K562 (cell line): Measurements from ENCODE around the gene MAB21L4. TPM values are rescaled to one million over a fixed set of nuclear protein-coding genes. Genes with fewer than 3 reads are reported as not detected.

ENCODE experiments used
- ATAC-seq: fragments of 200-7000 bp; cut with Tn5 transposase; 3 replicates; pipeline ENCODE4 v1.9.1; 2020; ENCODE audit warnings: moderate library complexity
- BruUV-seq: library from RNA; stranded (reverse); fragments of 400-500 nt; replicated peaks from 2 replicates; lab custom pipeline; 2021; lab: Mats Ljungman, UMichigan
- CTCF ChIA-PET: fragments of 300-600 bp; formaldehyde crosslinking; extraction: SDS; loops from one replicate; lab custom pipeline; 2021; ENCODE audit warnings: low intra/inter-chr PET ratio; lab: Yijun Ruan, JAX
- POLR2A ChIA-PET: fragments of 300-600, 350-650 bp; sonication (Branson Sonifier 250); formaldehyde crosslinking; extraction: SDS; loops from one replicate; lab custom pipeline; 2021; ENCODE audit warnings: antibody characterized with exemption, inconsistent platforms; lab: Yijun Ruan, JAX
- DNase-seq, 4 experiments: peaks; one replicate each; pipeline versions ENCODE4 v3.0.0 to v3.0.0-alpha.2; 2011 to 2018; ENCODE audit warnings: low spot score in 3 of 4, mixed read lengths in 3 of 4; ENCODE audit errors: extremely low read depth in 1 of 4
- FAIRE-seq: peaks from 2 replicates; lab custom pipeline; 2011; peaks lifted over from hg19 to GRCh38; lab: Jason Lieb, UNC
- H2AFZ ChIP-seq: 2 replicates; pipeline ENCODE4 v1.6.0; 2011; ENCODE audit warnings: low read depth, low read length, control low read depth, inconsistent platforms
- H3K27ac ChIP-seq: fragments of 200-600 bp; 3 replicates; pipeline ENCODE4 v1.8.0; 2011; ENCODE audit warnings: low read depth, mild to moderate bottlenecking, control low read depth, inconsistent platforms, low read length, moderate library complexity, mixed read lengths; ENCODE audit errors: extremely low read depth
- H3K27me3 ChIP-seq, 2 experiments: fragments of 300-600 bp in 1 of 2; 2 replicates in 1 of 2; 3 replicates in 1 of 2; pipeline versions ENCODE4 v1.6.0 to v1.8.0; 2011; ENCODE audit warnings: inconsistent platforms in 2 of 2, low read length in 2 of 2, mild to moderate bottlenecking in 1 of 2, mixed read lengths in 1 of 2, moderate library complexity in 1 of 2; ENCODE audit not compliant: control insufficient read depth in 2 of 2, insufficient read depth in 2 of 2
- H3K36me3 ChIP-seq: fragments of 300-600 bp; 3 replicates; pipeline ENCODE4 v1.8.0; 2011; ENCODE audit warnings: mild to moderate bottlenecking, low read length, inconsistent platforms; ENCODE audit not compliant: control insufficient read depth, insufficient read depth
- H3K4me1 ChIP-seq, 2 experiments: fragments of 200-600 bp in 1 of 2; replicated peaks in 1 of 2; 2 replicates in 1 of 2; 3 replicates in 1 of 2; pipeline versions ENCODE4 v1.5.1 to v1.8.0; 2011; ENCODE audit warnings: inconsistent platforms in 2 of 2, low read length in 2 of 2, mild to moderate bottlenecking in 1 of 2, mixed read lengths in 1 of 2, moderate library complexity in 1 of 2; ENCODE audit not compliant: control insufficient read depth in 2 of 2, insufficient read depth in 2 of 2
- H3K4me2 ChIP-seq: 2 replicates; pipeline ENCODE4 v1.6.1; 2011; ENCODE audit warnings: low read length, control low read depth, inconsistent platforms, mixed read lengths; ENCODE audit not compliant: insufficient read depth
- H3K4me3 ChIP-seq: fragments of 200-600 bp; sonication (generic), shearing (Covaris generic); 2 replicates; pipeline ENCODE4 v1.5.1; 2016; ENCODE audit warnings: control low read depth, inconsistent platforms
- H3K79me2 ChIP-seq: fragments of 200-600 bp; 3 replicates; pipeline ENCODE4 v1.8.0; 2011; ENCODE audit warnings: low read length, inconsistent platforms; ENCODE audit not compliant: control insufficient read depth, insufficient read depth
- H3K9ac ChIP-seq, 2 experiments: 2 replicates each; pipeline versions ENCODE4 v1.6.0 to v1.6.1; 2011; ENCODE audit warnings: low read depth in 2 of 2, low read length in 2 of 2, control low read depth in 1 of 2, inconsistent platforms in 1 of 2, mild to moderate bottlenecking in 1 of 2, mixed read lengths in 1 of 2; ENCODE audit not compliant: insufficient read depth in 1 of 2
- H3K9me1 ChIP-seq: one replicate; pipeline ENCODE4 v1.6.0; 2011; ENCODE audit warnings: inconsistent platforms, mild to moderate bottlenecking, low read length, moderate library complexity; ENCODE audit not compliant: control insufficient read depth, insufficient read depth
- H3K9me3 ChIP-seq: replicated peaks from 2 replicates; pipeline ENCODE4 v1.5.1; 2011; ENCODE audit warnings: low read depth, low read length, inconsistent platforms; ENCODE audit not compliant: control insufficient read depth, insufficient read depth
- H4K20me1 ChIP-seq: replicated peaks from 2 replicates; pipeline ENCODE4 v1.6.1; 2011; ENCODE audit warnings: low read length, inconsistent platforms, mixed read lengths; ENCODE audit not compliant: control insufficient read depth, insufficient read depth
- KDM2B ChIP-seq: fragments of 250-450 bp; sonication (Bioruptor Pico); IDR thresholded peaks from 2 replicates; pipeline ENCODE4 v1.8.0; 2021; ENCODE audit warnings: mild to moderate bottlenecking, moderate library complexity
- LEF1 ChIP-seq: fragments of 450-650 bp; IDR thresholded peaks from 2 replicates; pipeline ENCODE4 v1.6.1; 2016; ENCODE audit warnings: mild to moderate bottlenecking
- POLR2G ChIP-seq: fragments of 200-400 bp; formaldehyde crosslinking; IDR thresholded peaks from 2 replicates; pipeline ENCODE4 v1.6.1; 2017; ENCODE audit warnings: low read depth, mild to moderate bottlenecking, antibody characterized with exemption, low read length, moderate library complexity
- TOE1 ChIP-seq, 2 experiments: fragments of 450-650 bp in 1 of 2; sonication (generic) in 1 of 2; formaldehyde crosslinking in 1 of 2; IDR thresholded peaks; 2 replicates each; pipeline versions ENCODE4 v1.7.1 to v1.8.0; 2016 to 2022; ENCODE audit warnings: borderline replicate concordance in 2 of 2, mild to moderate bottlenecking in 2 of 2, antibody characterized with exemption in 1 of 2, inconsistent platforms in 1 of 2, low read depth in 1 of 2, missing genetic modification reagents in 1 of 2, moderate library complexity in 1 of 2
- WGBS: fragments of 100-300 bp; shearing (Covaris generic); methylation state at CpG from one replicate; pipeline ENCODE4 v1.1.6; 2016; ENCODE audit warnings: low coverage, mixed read lengths; ENCODE audit not compliant: insufficient coverage; ENCODE audit errors: missing lambda C conversion rate; 5-methylcytosine and 5-hydroxymethylcytosine counted together
- in situ Hi-C: fragments of 300-500 bp; cut with MboI; formaldehyde crosslinking; loops from 4 replicates; pipeline ENCODE4 v1.15.0; 2018; ENCODE audit warnings: inconsistent platforms, mixed read lengths
- intact Hi-C: fragments of 100-400 bp; cut with micrococcal nuclease; formaldehyde crosslinking; loops from 2 replicates; pipeline ENCODE4 v1.14.2; 2022
- polyA plus RNA-seq, 8 experiments: library from polyadenylated mRNA; depleted of rRNA in 4 of 8; stranded (reverse) in 5 of 8; unstranded in 3 of 8; fragments of >200 nt; fragmentation: Nextera tagmentation in 2 of 8; fragmentation: Illumina TruSeq in 1 of 8; extraction: Ambion mirVana in 2 of 8; extraction: Trizol in 1 of 8; gene quantifications; 2 replicates each; pipeline versions ENCODE4 v1.2.1 to v1.2.3, GENCODE V29; 2011 to 2014; ENCODE audit warnings: inconsistent platforms in 1 of 8, missing spikeins in 1 of 8
- total RNA-seq, 7 experiments: library from RNA; depleted of rRNA in 6 of 7; stranded (reverse); fragments of >200 nt in 6 of 7; fragmentation: Illumina TruSeq in 2 of 7; extraction: Trizol in 2 of 7; gene quantifications; 2 replicates each; pipeline versions ENCODE4 v1.2.1 to v1.2.3, GENCODE V29; 2011 to 2021; ENCODE audit warnings: low replicate concordance in 1 of 7

Gene MAB21L4
- total and polyA plus RNA-seq, 9 of the 15 experiments (the other 6 are each of a cell fraction or from before 2014, with no cell fraction given) = 0.03 TPM; not detected in 8

DNA sequence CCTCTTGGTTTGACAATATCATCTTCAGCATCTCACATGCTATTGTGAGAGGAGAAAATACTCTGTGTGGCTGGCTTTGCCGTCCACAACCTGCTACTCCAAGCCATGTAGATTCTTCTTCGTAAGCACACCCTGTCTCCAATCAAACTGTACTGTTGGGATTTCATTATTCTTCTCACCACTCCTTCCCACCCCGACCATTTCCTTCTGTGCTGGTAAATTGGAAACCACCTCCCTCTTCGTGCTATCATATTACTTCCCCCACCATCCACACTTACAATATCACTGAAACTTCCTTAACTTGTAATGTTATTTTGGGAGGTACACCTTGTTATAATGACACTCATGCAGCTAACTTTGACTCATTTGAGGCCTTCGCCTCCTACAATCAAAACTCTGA lies 30.6 kb downstream of the MAB21L4 start (continued):
- no peak for TF ChIP-seq POLR2G
- TF ChIP-seq LEF1 = no peak

DNA sequence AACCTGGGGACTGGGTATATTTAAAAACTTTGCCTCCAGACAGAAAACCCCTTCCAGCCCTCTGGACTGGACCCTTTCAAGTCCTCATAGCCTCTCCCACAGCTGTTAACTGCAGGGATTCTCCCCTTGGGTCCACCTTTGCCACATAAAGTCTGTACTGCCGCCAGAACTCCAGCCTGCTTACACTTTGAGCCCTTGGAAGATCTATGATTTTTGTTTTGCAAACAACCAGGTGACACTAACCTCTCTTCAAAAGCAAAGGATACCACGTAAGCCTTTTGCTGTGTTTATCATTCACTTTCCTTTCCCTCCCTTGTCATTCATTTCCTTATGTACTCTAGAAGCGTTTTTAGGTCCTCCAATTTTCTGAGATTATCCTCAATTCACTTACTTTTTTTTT lies 31.5 kb downstream of the MAB21L4 start:
- no peak overlapping the region for H3K27ac ChIP-seq
- ChIA-PET CTCF (no interaction called here), POLR2A (no interaction called here)
- H4K20me1 ChIP-seq = no peaks in the 10 kb centered on the region
- DNase-seq (no peak), FAIRE-seq (no peak), ATAC-seq (no peak)
- WGBS = 0% methylated on average over 2 of the region's 3 CpGs
- intact Hi-C loops (no loop called here), in situ Hi-C loops (no loop called here)
- no peak overlapping the region for H3K9ac ChIP-seq
- no peaks in the 10 kb centered on the region for H3K36me3 ChIP-seq
- no peak for TF ChIP-seq KDM2B
- no peak for TF ChIP-seq TOE1 (IDR thresholded peaks at IDR 0.05; ENCODE audit: borderline replicate concordance)
- TF ChIP-seq TOE1 (CRISPR knock-in tag; IDR thresholded peaks at IDR 0.05; ENCODE audit: borderline replicate concordance, low read depth) = no peak
- no peak overlapping the region for H3K4me2 ChIP-seq
- H3K4me3 ChIP-seq = no peak overlapping the region
- BruUV-seq = no TSS peak
- no peaks in the 10 kb centered on the region for H3K79me2 ChIP-seq
- H3K9me3 ChIP-seq = no peaks in the 10 kb centered on the region
- no peaks in the 10 kb centered on the region for H3K4me1 ChIP-seq
- no peak overlapping the region for H2AFZ ChIP-seq
- H3K9me1 ChIP-seq = no peaks in the 10 kb centered on the region
- H3K27me3 ChIP-seq = peaks cover 0 to 5% of the 10 kb centered on the region in 2 experiments; a peak in 1 of 5 replicates

DNA sequence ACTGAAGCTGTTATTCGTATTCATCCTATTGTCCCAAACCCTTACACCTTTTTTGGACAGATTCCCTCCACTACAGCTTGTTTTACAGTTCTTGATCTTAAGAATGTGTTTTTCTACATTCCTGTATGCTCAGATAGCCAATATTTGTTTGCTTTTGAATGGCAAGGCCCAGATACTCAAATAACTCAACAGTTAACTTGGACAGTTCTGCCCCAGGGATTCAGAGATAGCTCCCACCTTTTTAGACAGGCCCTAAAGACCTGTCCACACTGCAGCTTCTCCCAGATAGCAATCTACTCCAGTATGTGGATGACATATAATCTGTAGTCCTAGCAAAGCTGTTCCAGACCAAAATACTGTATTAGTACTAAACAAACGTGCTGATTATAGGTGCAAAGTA lies 34.4 kb downstream of the MAB21L4 start:
- H3K4me3 ChIP-seq = no peak overlapping the region
- WGBS = 0% methylated on average over 2 of the region's 2 CpGs
- H3K9me1 ChIP-seq = peaks cover 2% of the 10 kb centered on the region
- H3K9ac ChIP-seq = no peak overlapping the region
- no peak overlapping the region for H3K4me2 ChIP-seq
- intact Hi-C loops (no loop called here), in situ Hi-C loops (no loop called here)
- no TSS peak for BruUV-seq
- no peaks in the 10 kb centered on the region for H3K9me3 ChIP-seq
- no peak for FAIRE-seq
- POLR2A ChIA-PET = no interaction called here
- no peak for DNase-seq
- no peaks in the 10 kb centered on the region for H3K4me1 ChIP-seq
- H4K20me1 ChIP-seq = no peaks in the 10 kb centered on the region
- H3K27ac ChIP-seq = no peak overlapping the region
- H3K79me2 ChIP-seq = no peaks in the 10 kb centered on the region
- ATAC-seq = no peak
- peaks cover 0 to 22% of the 10 kb centered on the region in 2 experiments; a peak in 2 of 5 replicates for H3K27me3 ChIP-seq
- H2AFZ ChIP-seq = no peak overlapping the region
- H3K36me3 ChIP-seq = no peaks in the 10 kb centered on the region
- CTCF ChIA-PET = no interaction called here
